ENCODE measurements around the gene GFRA3.

The GFRA3 gene

GRCh38 chr5:138233280-138233679 is 41.1 kb downstream of the GFRA3 start:
- no peak overlapping the region for H3K27ac ChIP-seq
- no peak for TF ChIP-seq ZFX (IDR thresholded peaks at IDR 0.05)
- TF ChIP-seq CTCF (conservative IDR thresholded peaks at IDR 0.05): no peak

GRCh38 chr5:138230981-138231589 is 43.3 kb downstream of the GFRA3 start:
- TF ChIP-seq CTCF (conservative IDR thresholded peaks at IDR 0.05): no peak
- no peak for TF ChIP-seq ZFX (IDR thresholded peaks at IDR 0.05)
- H3K27ac ChIP-seq: peak overlapping the region; percentile 34

GRCh38 chr5:138230261-138230660 is 44.2 kb downstream of the GFRA3 start:
- peak overlapping the region; percentile 34 for H3K27ac ChIP-seq
- TF ChIP-seq CTCF (conservative IDR thresholded peaks at IDR 0.05) (no peak), ZFX (IDR thresholded peaks at IDR 0.05) (no peak)

- TF ChIP-seq ZFX (IDR thresholded peaks at IDR 0.05) (no peak), CTCF (conservative IDR thresholded peaks at IDR 0.05) (no peak)
- peak overlapping the region; percentile 34; the same call in 1 of the 2 replicates for H3K27ac ChIP-seq
Observed at GRCh38 chr5:138229387-138229786, 45.0 kb downstream of the GFRA3 start.

- TF ChIP-seq CTCF (conservative IDR thresholded peaks at IDR 0.05) (no peak), ZFX (IDR thresholded peaks at IDR 0.05) (no peak)
- no peak overlapping the region for H3K27ac ChIP-seq
Observed at GRCh38 chr5:138226910-138227309, 47.5 kb downstream of the GFRA3 start.

GRCh38 chr5:138224712-138225111 is 49.7 kb downstream of the GFRA3 start:
- TF ChIP-seq ZFX (IDR thresholded peaks at IDR 0.05) (no peak), CTCF (conservative IDR thresholded peaks at IDR 0.05) (no peak)
- H3K27ac ChIP-seq: no peak overlapping the region

GRCh38 chr5:138223532-138223931 is 50.9 kb downstream of the GFRA3 start:
- no peak for TF ChIP-seq ZFX (IDR thresholded peaks at IDR 0.05)
- H3K27ac ChIP-seq: no peak overlapping the region

GRCh38 chr5:138216799-138217198 is 57.6 kb downstream of the GFRA3 start:
- H3K27ac ChIP-seq: no peak overlapping the region
- no peak for TF ChIP-seq ZFX (IDR thresholded peaks at IDR 0.05)
- no peak for TF ChIP-seq CTCF (conservative IDR thresholded peaks at IDR 0.05)

All from C4-2B (cell line).